Skin of body (tissue), 2 donors: ENCODE measurements around the gene KIF6. TPM values are rescaled to one million over a fixed set of nuclear protein-coding genes. Genes with fewer than 3 reads are reported as not detected.
"Not testable (repeated sequence)": the region's sequence is repeated elsewhere in the genome, so short reads cannot be mapped to it uniquely, and the experiment has no call there.

Source experiments
- DNase-seq: peaks from one replicate; lab custom pipeline; 2025; lab: John Stamatoyannopoulos, UW
- total RNA-seq: library from RNA; depleted of rRNA; stranded (reverse); fragments of >200 nt; gene quantifications from one replicate; pipeline ENCODE4 v1.2.3, GENCODE V29; 2014

KIF6 gene
- total RNA-seq, 1 donor from 2014 or later, result 0.79 TPM

- DNase-seq, result no peak
Observed at GRCh38 chr6:39707962-39708683, 17.1 kb downstream of the KIF6 start.

GRCh38 chr6:39706819-39707335, 18.3 kb downstream of the KIF6 start:
- DNase-seq, result no peak

- no peak for DNase-seq
Observed at GRCh38 chr6:39702265-39702664, 22.9 kb downstream of the KIF6 start.

- no peak for DNase-seq
Observed at GRCh38 chr6:39700362-39700761, 24.8 kb downstream of the KIF6 start.

- no peak for DNase-seq
Observed at GRCh38 chr6:39698789-39699188, 26.4 kb downstream of the KIF6 start.

GRCh38 chr6:39696986-39697788, 28.0 kb downstream of the KIF6 start:
- DNase-seq, result no peak

- no peak for DNase-seq
Observed at GRCh38 chr6:39695447-39695846, 29.8 kb downstream of the KIF6 start.

- DNase-seq, result no peak
Observed at GRCh38 chr6:39693206-39693605, 32.0 kb downstream of the KIF6 start.

GRCh38 chr6:39688494-39688893, 36.7 kb downstream of the KIF6 start:
- no peak for DNase-seq

- DNase-seq, result no peak
Observed at GRCh38 chr6:39686976-39687375, 38.2 kb downstream of the KIF6 start.

GRCh38 chr6:39685938-39686337, 39.3 kb downstream of the KIF6 start:
- no peak for DNase-seq

GRCh38 chr6:39685489-39685826, 39.8 kb downstream of the KIF6 start:
- no peak for DNase-seq

GRCh38 chr6:39684790-39685488, 40.3 kb downstream of the KIF6 start:
- DNase-seq, result peak; percentile 7

- peak; percentile 61 for DNase-seq
Observed at GRCh38 chr6:39681674-39682121, 43.5 kb downstream of the KIF6 start.

GRCh38 chr6:39678914-39679313, 46.3 kb downstream of the KIF6 start:
- peak; percentile 62 for DNase-seq

GRCh38 chr6:39677318-39677717, 47.9 kb downstream of the KIF6 start:
- not testable (repeated sequence) for DNase-seq

- DNase-seq, result no peak
Observed at GRCh38 chr6:39670519-39670918, 54.7 kb downstream of the KIF6 start.

GRCh38 chr6:39669973-39670342, 55.2 kb downstream of the KIF6 start:
- DNase-seq, result no peak

- no peak for DNase-seq
Observed at GRCh38 chr6:39669207-39669972, 55.8 kb downstream of the KIF6 start.

- DNase-seq, result no peak
Observed at GRCh38 chr6:39666706-39667489, 58.3 kb downstream of the KIF6 start.
